ENCODE measurements around the gene TTC12.
A peak's percentile ranks its signal among the peaks of the same experiment; 100 is the strongest.

Gene TTC12

GRCh38 chr11:113370634-113371033 lies 56.3 kb downstream of the TTC12 start:
- no peak overlapping the region for H3K4me3 ChIP-seq (replicated peaks; ENCODE audit: low read depth, low read length)
- TF ChIP-seq, protein P1, sequence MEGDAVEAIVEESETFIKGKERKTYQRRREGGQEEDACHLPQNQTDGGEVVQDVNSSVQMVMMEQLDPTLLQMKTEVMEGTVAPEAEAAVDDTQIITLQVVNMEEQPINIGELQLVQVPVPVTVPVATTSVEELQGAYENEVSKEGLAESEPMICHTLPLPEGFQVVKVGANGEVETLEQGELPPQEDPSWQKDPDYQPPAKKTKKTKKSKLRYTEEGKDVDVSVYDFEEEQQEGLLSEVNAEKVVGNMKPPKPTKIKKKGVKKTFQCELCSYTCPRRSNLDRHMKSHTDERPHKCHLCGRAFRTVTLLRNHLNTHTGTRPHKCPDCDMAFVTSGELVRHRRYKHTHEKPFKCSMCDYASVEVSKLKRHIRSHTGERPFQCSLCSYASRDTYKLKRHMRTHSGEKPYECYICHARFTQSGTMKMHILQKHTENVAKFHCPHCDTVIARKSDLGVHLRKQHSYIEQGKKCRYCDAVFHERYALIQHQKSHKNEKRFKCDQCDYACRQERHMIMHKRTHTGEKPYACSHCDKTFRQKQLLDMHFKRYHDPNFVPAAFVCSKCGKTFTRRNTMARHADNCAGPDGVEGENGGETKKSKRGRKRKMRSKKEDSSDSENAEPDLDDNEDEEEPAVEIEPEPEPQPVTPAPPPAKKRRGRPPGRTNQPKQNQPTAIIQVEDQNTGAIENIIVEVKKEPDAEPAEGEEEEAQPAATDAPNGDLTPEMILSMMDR (IDR thresholded peaks at IDR 0.05; ENCODE audit: insufficient read depth, low read length, poor library complexity, severe bottlenecking) = no peak
- H3K36me3 ChIP-seq (ENCODE audit: control insufficient read depth, insufficient read depth, low read length) = no peaks in the 10 kb centered on the region
- no peak for DNase-seq (ENCODE audit: extremely low read depth, insufficient read length)
- no peaks in the 10 kb centered on the region for H3K27me3 ChIP-seq (replicated peaks; ENCODE audit: control insufficient read depth, insufficient read depth, low read length)

DNA sequence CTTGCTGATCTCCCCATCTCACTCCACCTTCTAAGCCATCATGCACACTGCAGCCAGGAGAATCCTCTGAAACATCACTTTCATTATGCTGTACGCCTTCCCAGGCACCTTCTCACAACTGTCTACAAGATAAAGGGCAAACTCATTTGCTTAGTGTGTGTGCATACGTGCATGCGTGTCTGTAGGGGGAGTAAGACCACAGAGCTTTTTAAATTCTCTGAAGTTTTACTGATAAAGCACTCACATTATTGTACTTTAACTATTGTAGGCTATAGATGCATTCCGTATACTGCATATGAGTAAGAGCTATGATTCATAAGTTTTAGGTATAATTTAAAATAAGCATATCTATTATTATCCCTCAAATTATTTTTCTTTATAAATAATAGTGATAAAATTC lies 57.9 kb downstream of the TTC12 start:
- no peak for DNase-seq (ENCODE audit: extremely low read depth, insufficient read length)
- Histone ChIP-seq H3K36me3 (ENCODE audit: control insufficient read depth, insufficient read depth, low read length) (no peaks in the 10 kb centered on the region), H3K4me3 (replicated peaks; ENCODE audit: low read depth, low read length) (no peak overlapping the region), H3K27me3 (replicated peaks; ENCODE audit: control insufficient read depth, insufficient read depth, low read length) (no peaks in the 10 kb centered on the region)
- TF ChIP-seq, protein P1 (IDR thresholded peaks at IDR 0.05; ENCODE audit: insufficient read depth, low read length, poor library complexity, severe bottlenecking) = peak; percentile 22

DNA sequence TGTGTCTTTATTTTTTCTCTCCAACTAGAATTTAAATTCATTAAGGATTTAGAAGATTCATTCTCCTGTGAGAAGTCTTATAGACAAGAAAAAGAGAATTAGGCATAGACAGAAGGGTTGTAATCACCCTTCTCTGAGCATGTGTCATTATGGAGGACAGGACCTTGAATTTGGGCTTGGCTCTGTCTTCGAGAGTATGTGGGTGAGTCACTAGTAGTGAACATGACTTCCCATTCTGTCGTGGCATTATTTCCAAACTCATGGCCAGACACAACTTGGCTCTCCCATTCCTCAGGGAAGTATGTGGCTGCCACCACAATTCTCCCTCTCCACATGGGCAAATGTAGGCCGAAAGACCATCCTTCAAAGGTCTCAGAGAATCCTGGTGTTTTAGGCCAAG lies 58.9 kb downstream of the TTC12 start:
- DNase-seq (ENCODE audit: extremely low read depth, insufficient read length) = no peak
- no peaks in the 10 kb centered on the region for H3K36me3 ChIP-seq (ENCODE audit: control insufficient read depth, insufficient read depth, low read length)
- no peak overlapping the region for H3K4me3 ChIP-seq (replicated peaks; ENCODE audit: low read depth, low read length)
- no peaks in the 10 kb centered on the region for H3K27me3 ChIP-seq (replicated peaks; ENCODE audit: control insufficient read depth, insufficient read depth, low read length)
- TF ChIP-seq, protein P1 (IDR thresholded peaks at IDR 0.05; ENCODE audit: insufficient read depth, low read length, poor library complexity, severe bottlenecking) = no peak

- H3K4me3 ChIP-seq (replicated peaks; ENCODE audit: low read depth, low read length) = no peak overlapping the region
- H3K27me3 ChIP-seq (replicated peaks; ENCODE audit: control insufficient read depth, insufficient read depth, low read length) = no peaks in the 10 kb centered on the region
- TF ChIP-seq, protein P1 (IDR thresholded peaks at IDR 0.05; ENCODE audit: insufficient read depth, low read length, poor library complexity, severe bottlenecking) = no peak
- no peak for DNase-seq (ENCODE audit: extremely low read depth, insufficient read length)
- H3K36me3 ChIP-seq (ENCODE audit: control insufficient read depth, insufficient read depth, low read length) = no peaks in the 10 kb centered on the region
These were observed 59.7 kb downstream of the TTC12 start for GRCh38 chr11:113373981-113374560.

GRCh38 chr11:113375402-113375801 lies 61.0 kb downstream of the TTC12 start:
- Histone ChIP-seq H3K27me3 (replicated peaks; ENCODE audit: control insufficient read depth, insufficient read depth, low read length) (no peaks in the 10 kb centered on the region), H3K4me3 (replicated peaks; ENCODE audit: low read depth, low read length) (no peak overlapping the region), H3K36me3 (ENCODE audit: control insufficient read depth, insufficient read depth, low read length) (no peaks in the 10 kb centered on the region)
- no peak for DNase-seq (ENCODE audit: extremely low read depth, insufficient read length)
- TF ChIP-seq, protein P1 (IDR thresholded peaks at IDR 0.05; ENCODE audit: insufficient read depth, low read length, poor library complexity, severe bottlenecking) = no peak

- Histone ChIP-seq H3K36me3 (ENCODE audit: control insufficient read depth, insufficient read depth, low read length) (no peaks in the 10 kb centered on the region), H3K27me3 (replicated peaks; ENCODE audit: control insufficient read depth, insufficient read depth, low read length) (no peaks in the 10 kb centered on the region), H3K4me3 (replicated peaks; ENCODE audit: low read depth, low read length) (no peak overlapping the region)
- DNase-seq (ENCODE audit: extremely low read depth, insufficient read length) = no peak
- TF ChIP-seq, protein P1 (IDR thresholded peaks at IDR 0.05; ENCODE audit: insufficient read depth, low read length, poor library complexity, severe bottlenecking) = no peak
These were observed 61.8 kb downstream of the TTC12 start for GRCh38 chr11:113376156-113376555.
